H54 (cell line): ENCODE results near the gene LRRFIP2.
A peak's percentile ranks its signal among the peaks of the same experiment; 100 is the strongest.

Source experiments
- DNase-seq: peaks from one replicate; pipeline ENCODE4 v3.0.0; 2011; ENCODE audit warnings: low spot score, mixed read lengths; ENCODE audit not compliant: insufficient read length
- FAIRE-seq: peaks from 3 replicates; lab custom pipeline; 2011; peaks lifted over from hg19 to GRCh38; lab: Jason Lieb, UNC
- POLR2A ChIP-seq: IDR thresholded peaks from 2 replicates; pipeline ENCODE4 v1.6.1; 2011; ENCODE audit warnings: low read depth, mild to moderate bottlenecking, low read length

LRRFIP2 gene

GRCh38 chr3:37202035-37202434 lies 27.7 kb upstream of the LRRFIP2 start:
- TF ChIP-seq POLR2A, result no peak
- DNase-seq (no peak), FAIRE-seq (no peak)

GRCh38 chr3:37200141-37200540 lies 25.8 kb upstream of the LRRFIP2 start:
- DNase-seq (no peak), FAIRE-seq (no peak)
- TF ChIP-seq POLR2A, result no peak

- DNase-seq, result no peak
- no peak for TF ChIP-seq POLR2A
- FAIRE-seq, result no peak
Measured at GRCh38 chr3:37198996-37199395, 24.6 kb upstream of the LRRFIP2 start.

- TF ChIP-seq POLR2A, result no peak
- DNase-seq (no peak), FAIRE-seq (no peak)
Measured at GRCh38 chr3:37198547-37198946, 24.2 kb upstream of the LRRFIP2 start.

GRCh38 chr3:37197810-37198371 lies 23.5 kb upstream of the LRRFIP2 start:
- FAIRE-seq (no peak), DNase-seq (no peak)
- TF ChIP-seq POLR2A, result no peak

GRCh38 chr3:37194533-37194932 lies 20.2 kb upstream of the LRRFIP2 start:
- TF ChIP-seq POLR2A, result no peak
- DNase-seq (no peak), FAIRE-seq (no peak)

GRCh38 chr3:37190667-37191066 lies 16.3 kb upstream of the LRRFIP2 start:
- DNase-seq, result no peak
- FAIRE-seq, result no peak
- no peak for TF ChIP-seq POLR2A

- no peak for DNase-seq
- TF ChIP-seq POLR2A, result no peak
- no peak for FAIRE-seq
Measured at GRCh38 chr3:37189109-37189508, 14.7 kb upstream of the LRRFIP2 start.

- no peak for TF ChIP-seq POLR2A
- DNase-seq, result no peak
- no peak for FAIRE-seq
Measured at GRCh38 chr3:37183976-37184375, 9.6 kb upstream of the LRRFIP2 start.

- DNase-seq, result no peak
- no peak for TF ChIP-seq POLR2A
- FAIRE-seq, result peak; percentile 95
Measured at GRCh38 chr3:37183375-37183831, 9.0 kb upstream of the LRRFIP2 start.

GRCh38 chr3:37182816-37183215 lies 8.4 kb upstream of the LRRFIP2 start:
- no peak for TF ChIP-seq POLR2A
- FAIRE-seq, result no peak
- DNase-seq, result no peak

- TF ChIP-seq POLR2A, result no peak
- FAIRE-seq (peak; percentile 20), DNase-seq (no peak)
Measured at GRCh38 chr3:37181756-37182155, 7.4 kb upstream of the LRRFIP2 start.

- FAIRE-seq (no peak), DNase-seq (no peak)
- TF ChIP-seq POLR2A, result no peak
Measured at GRCh38 chr3:37179144-37179967, 5.0 kb upstream of the LRRFIP2 start.

- TF ChIP-seq POLR2A, result no peak
- no peak for FAIRE-seq
- DNase-seq, result no peak
Measured at GRCh38 chr3:37173806-37174205, 576 bp downstream of the LRRFIP2 start.

GRCh38 chr3:37171144-37171543 lies 3.2 kb downstream of the LRRFIP2 start:
- DNase-seq (no peak), FAIRE-seq (no peak)
- TF ChIP-seq POLR2A, result no peak

GRCh38 chr3:37170513-37170912 lies 3.9 kb downstream of the LRRFIP2 start:
- no peak for FAIRE-seq
- no peak for TF ChIP-seq POLR2A
- no peak for DNase-seq
